T-helper 2 cell treated with Interferon-gamma antibody and Interleukin-4, amounts not matched to agents 100 ng/mL and 5 ng/mL, for 36 hours (primary cell): ENCODE results near the gene TEAD4. TPM values are rescaled to one million over a fixed set of nuclear protein-coding genes. Genes with fewer than 3 reads are reported as not detected.

Source experiments
- intact Hi-C: fragments of 100-400 bp; cut with micrococcal nuclease; formaldehyde crosslinking; loops from one replicate; pipeline ENCODE4 v1.15.1; 2023
- total RNA-seq: library from RNA; stranded (reverse); gene quantifications from 2 replicates; pipeline ENCODE4 v1.2.3, GENCODE V29; 2022

TEAD4 gene
- 1.8 and 2.7 TPM in 2 replicates for total RNA-seq

GRCh38 chr12:2959192-2959504 lies at the start of gene TEAD4:
Gene TEAD4, plus strand, starts transcription at chr12:2959397.
- intact Hi-C loops, result no loop called here

- intact Hi-C loops, result no loop called here
Observed at GRCh38 chr12:2912216-2912575, 47.0 kb upstream of the TEAD4 start.

- intact Hi-C loops, result no loop called here
Observed at GRCh38 chr12:2919249-2919648, 39.9 kb upstream of the TEAD4 start.

- intact Hi-C loops, result no loop called here
Observed at GRCh38 chr12:2922329-2922728, 36.9 kb upstream of the TEAD4 start.

- intact Hi-C loops, result no loop called here
Observed at GRCh38 chr12:2923057-2923456, 36.1 kb upstream of the TEAD4 start.

GRCh38 chr12:2924019-2924418 lies 35.2 kb upstream of the TEAD4 start:
- intact Hi-C loops, result no loop called here

GRCh38 chr12:2925322-2925995 lies 33.7 kb upstream of the TEAD4 start:
- intact Hi-C loops, result no loop called here

- intact Hi-C loops, result no loop called here
Observed at GRCh38 chr12:2930865-2931264, 28.3 kb upstream of the TEAD4 start.

GRCh38 chr12:2933586-2933985 lies 25.6 kb upstream of the TEAD4 start:
- intact Hi-C loops, result no loop called here

GRCh38 chr12:2934371-2934770 lies 24.8 kb upstream of the TEAD4 start:
- intact Hi-C loops, result no loop called here

GRCh38 chr12:2936301-2936700 lies 22.9 kb upstream of the TEAD4 start:
- intact Hi-C loops, result no loop called here

- intact Hi-C loops, result no loop called here
Observed at GRCh38 chr12:2937500-2937899, 21.7 kb upstream of the TEAD4 start.

GRCh38 chr12:2939191-2939590 lies 20.0 kb upstream of the TEAD4 start:
- intact Hi-C loops, result no loop called here

GRCh38 chr12:2940564-2940963 lies 18.6 kb upstream of the TEAD4 start:
- intact Hi-C loops, result loop anchor here (10.0 kb wide), 1 partner anchor 86 kb away; the partner anchor contains the start of gene TEX52

- intact Hi-C loops, result loop anchor here (10.0 kb wide), 1 partner anchor 87 kb away; the partner anchor contains the start of gene TEX52
Observed at GRCh38 chr12:2941524-2941923, 17.7 kb upstream of the TEAD4 start.

GRCh38 chr12:2944401-2945047 lies 14.7 kb upstream of the TEAD4 start:
- intact Hi-C loops, result loop anchor here (10.0 kb wide), 1 partner anchor 90 kb away; the partner anchor contains the start of gene TEX52

GRCh38 chr12:2949411-2949810 lies 9.8 kb upstream of the TEAD4 start:
- intact Hi-C loops, result loop anchor here (10.0 kb wide), 1 partner anchor 95 kb away; the partner anchor contains the start of gene TEX52

GRCh38 chr12:2955888-2956287 lies 3.3 kb upstream of the TEAD4 start:
- intact Hi-C loops, result no loop called here

- intact Hi-C loops, result no loop called here
Observed at GRCh38 chr12:2957816-2958431, 1.3 kb upstream of the TEAD4 start.

- intact Hi-C loops, result no loop called here
Observed at GRCh38 chr12:2958432-2959191, 585 bp upstream of the TEAD4 start.

GRCh38 chr12:2959505-2960389 lies 550 bp downstream of the TEAD4 start:
- intact Hi-C loops, result no loop called here
